ENCODE results near the gene PPM1L. TPM values are rescaled to one million over a fixed set of nuclear protein-coding genes. Genes with fewer than 3 reads are reported as not detected.
A peak's percentile ranks its signal among the peaks of the same experiment; 100 is the strongest.
"Not testable (repeated sequence)": the region's sequence is repeated elsewhere in the genome, so short reads cannot be mapped to it uniquely, and the experiment has no call there.

PPM1L gene
- total and polyA plus RNA-seq, 2 donors (not counting 1 experiment from before 2014, with no cell fraction given), result 1.1 to 12.0 TPM

- H3K9me3 Mint-ChIP-seq (ENCODE audit: insufficient read depth), result no peaks in the 10 kb centered on the region
- no peak overlapping the region for H3K9ac ChIP-seq (ENCODE audit: low read length)
- DNase-seq (no peak), ATAC-seq (ENCODE audit: low read depth) (peak; percentile 14)
- intact Hi-C loops (cut with micrococcal nuclease), result no loop called here
- H3K4me3 Mint-ChIP-seq, result no peak overlapping the region
- H3K27me3 ChIP-seq (replicated peaks in 1 of 4; ENCODE audit: control extremely low read depth in 1 of 4, control insufficient read depth in 3 of 4, insufficient read depth in 4 of 4, low read length in 3 of 4), result no peaks in the 10 kb centered on the region
- POLR2A ChIA-PET, result no interaction called here
- no peaks in the 10 kb centered on the region for H3K36me3 ChIP-seq (replicated peaks in 1 of 2; ENCODE audit: control extremely low read depth in 1 of 2, control insufficient read depth in 1 of 2, extremely low read depth in 1 of 2, insufficient read depth in 2 of 2, low read length in 1 of 2)
- 78% methylated on average over 5 of the region's 5 CpGs for WGBS (ENCODE audit: insufficient coverage)
- H3K4me2 ChIP-seq (replicated peaks; ENCODE audit: low read depth, low read length, poor library complexity, severe bottlenecking), result no peak overlapping the region
- CTCF ChIA-PET, result no interaction called here
- H3K27me3 Mint-ChIP-seq, result no peaks in the 10 kb centered on the region
- no peaks in the 10 kb centered on the region for H3K4me1 ChIP-seq (ENCODE audit: control insufficient read depth in 2 of 2, insufficient read depth in 2 of 2, low read length in 2 of 2)
- no peaks in the 10 kb centered on the region for H3K79me2 ChIP-seq (ENCODE audit: control insufficient read depth, insufficient read depth, low read length)
- no peaks in the 10 kb centered on the region for H3K9me3 ChIP-seq (ENCODE audit: control extremely low read depth in 1 of 3, control insufficient read depth in 2 of 3, insufficient read depth in 1 of 3, low read length in 2 of 3)
- H3K4me3 ChIP-seq (ENCODE audit: control extremely low read depth in 1 of 5, extremely low read depth in 1 of 5, insufficient read depth in 1 of 5, low read depth in 2 of 5, low read length in 4 of 5), result no peak overlapping the region
- H3K4me1 Mint-ChIP-seq, result no peaks in the 10 kb centered on the region
- H3K27ac ChIP-seq (ENCODE audit: low read length in 2 of 2), result no peak overlapping the region
- TF ChIP-seq EZH2 (IDR thresholded peaks at IDR 0.05; ENCODE audit: borderline replicate concordance, insufficient read depth, low read depth, low read length, poor library complexity, severe bottlenecking), result no peak
- no peak for TF ChIP-seq CTCF (IDR thresholded peaks at IDR 0.05)
- H3K27ac Mint-ChIP-seq, result no peak overlapping the region
- H4K20me1 ChIP-seq (ENCODE audit: control insufficient read depth, insufficient read depth, low read length, poor library complexity, severe bottlenecking), result no peaks in the 10 kb centered on the region
- no peak overlapping the region for H2AFZ ChIP-seq (ENCODE audit: insufficient read depth, low read depth, low read length, poor library complexity, severe bottlenecking)
Measured at GRCh38 chr3:160999274-160999673, 243.2 kb downstream of the PPM1L start.

- no peaks in the 10 kb centered on the region for H3K9me3 Mint-ChIP-seq (ENCODE audit: insufficient read depth)
- no peak for ATAC-seq (ENCODE audit: low read depth)
- no peak overlapping the region for H3K4me3 Mint-ChIP-seq
- TF ChIP-seq CTCF (IDR thresholded peaks at IDR 0.05), result no peak
- no peak for TF ChIP-seq EZH2 (IDR thresholded peaks at IDR 0.05; ENCODE audit: borderline replicate concordance, insufficient read depth, low read depth, low read length, poor library complexity, severe bottlenecking)
- ChIA-PET POLR2A (no interaction called here), CTCF (no interaction called here)
- Histone ChIP-seq H3K79me2 (ENCODE audit: control insufficient read depth, insufficient read depth, low read length) (no peaks in the 10 kb centered on the region), H4K20me1 (ENCODE audit: control insufficient read depth, insufficient read depth, low read length, poor library complexity, severe bottlenecking) (no peaks in the 10 kb centered on the region), H3K9me3 (ENCODE audit: control extremely low read depth in 1 of 3, control insufficient read depth in 2 of 3, insufficient read depth in 1 of 3, low read length in 2 of 3) (peaks cover 0 to 2% (median 0%) of the 10 kb centered on the region in 3 donors), H3K27me3 (replicated peaks in 1 of 4; ENCODE audit: control extremely low read depth in 1 of 4, control insufficient read depth in 3 of 4, insufficient read depth in 4 of 4, low read length in 3 of 4) (no peaks in the 10 kb centered on the region), H3K27ac (ENCODE audit: low read length in 2 of 2) (no peak overlapping the region), H3K4me2 (replicated peaks; ENCODE audit: low read depth, low read length, poor library complexity, severe bottlenecking) (no peak overlapping the region), H3K36me3 (replicated peaks in 1 of 2; ENCODE audit: control extremely low read depth in 1 of 2, control insufficient read depth in 1 of 2, extremely low read depth in 1 of 2, insufficient read depth in 2 of 2, low read length in 1 of 2) (no peaks in the 10 kb centered on the region), H2AFZ (ENCODE audit: insufficient read depth, low read depth, low read length, poor library complexity, severe bottlenecking) (no peak overlapping the region), H3K9ac (ENCODE audit: low read length) (no peak overlapping the region), H3K4me3 (ENCODE audit: control extremely low read depth in 1 of 5, extremely low read depth in 1 of 5, insufficient read depth in 1 of 5, low read depth in 2 of 5, low read length in 4 of 5) (no peak overlapping the region), H3K4me1 (ENCODE audit: control insufficient read depth in 2 of 2, insufficient read depth in 2 of 2, low read length in 2 of 2) (no peaks in the 10 kb centered on the region)
- no peak for DNase-seq
- H3K4me1 Mint-ChIP-seq, result no peaks in the 10 kb centered on the region
- 88% methylated on average over 1 of the region's 2 CpGs for WGBS (ENCODE audit: insufficient coverage)
- H3K27ac Mint-ChIP-seq, result no peak overlapping the region
- no peaks in the 10 kb centered on the region for H3K27me3 Mint-ChIP-seq
- intact Hi-C loops (cut with micrococcal nuclease), result no loop called here
Measured at GRCh38 chr3:161008086-161008485, 252.1 kb downstream of the PPM1L start.

GRCh38 chr3:161010151-161010550, 254.1 kb downstream of the PPM1L start:
- H3K27ac Mint-ChIP-seq; H3K9me3 Mint-ChIP-seq (ENCODE audit: insufficient read depth); H3K4me2 ChIP-seq (replicated peaks; ENCODE audit: low read depth, low read length, poor library complexity, severe bottlenecking); H4K20me1 ChIP-seq (ENCODE audit: control insufficient read depth, insufficient read depth, low read length, poor library complexity, severe bottlenecking); H3K4me3 ChIP-seq (ENCODE audit: control extremely low read depth in 1 of 5, extremely low read depth in 1 of 5, insufficient read depth in 1 of 5, low read depth in 2 of 5, low read length in 4 of 5); POLR2A ChIA-PET; H3K79me2 ChIP-seq (ENCODE audit: control insufficient read depth, insufficient read depth, low read length); H3K27ac ChIP-seq (ENCODE audit: low read length in 2 of 2); H3K36me3 ChIP-seq (replicated peaks in 1 of 2; ENCODE audit: control extremely low read depth in 1 of 2, control insufficient read depth in 1 of 2, extremely low read depth in 1 of 2, insufficient read depth in 2 of 2, low read length in 1 of 2); CTCF ChIA-PET; H3K27me3 Mint-ChIP-seq; H3K4me1 Mint-ChIP-seq; H3K4me1 ChIP-seq (ENCODE audit: control insufficient read depth in 2 of 2, insufficient read depth in 2 of 2, low read length in 2 of 2); H2AFZ ChIP-seq (ENCODE audit: insufficient read depth, low read depth, low read length, poor library complexity, severe bottlenecking); H3K9ac ChIP-seq (ENCODE audit: low read length); DNase-seq; H3K4me3 Mint-ChIP-seq; intact Hi-C loops (cut with micrococcal nuclease); H3K9me3 ChIP-seq (ENCODE audit: control extremely low read depth in 1 of 3, control insufficient read depth in 2 of 3, insufficient read depth in 1 of 3, low read length in 2 of 3); H3K27me3 ChIP-seq (replicated peaks in 1 of 4; ENCODE audit: control extremely low read depth in 1 of 4, control insufficient read depth in 3 of 4, insufficient read depth in 4 of 4, low read length in 3 of 4); ATAC-seq (ENCODE audit: low read depth): not testable (repeated sequence)
- WGBS (ENCODE audit: insufficient coverage), result no CpG with 5 or more reads among the region's 2 CpGs

Measured in B cell (primary cell).